GM21619 (cell line): ENCODE measurements around the gene MRPL16.

Source experiments
- ATAC-seq: cut with Tn5 transposase; IDR thresholded peaks from one replicate; pipeline ENCODE4 v1.9.1; 2021; ENCODE audit not compliant: unreplicated experiment

The MRPL16 gene

DNA sequence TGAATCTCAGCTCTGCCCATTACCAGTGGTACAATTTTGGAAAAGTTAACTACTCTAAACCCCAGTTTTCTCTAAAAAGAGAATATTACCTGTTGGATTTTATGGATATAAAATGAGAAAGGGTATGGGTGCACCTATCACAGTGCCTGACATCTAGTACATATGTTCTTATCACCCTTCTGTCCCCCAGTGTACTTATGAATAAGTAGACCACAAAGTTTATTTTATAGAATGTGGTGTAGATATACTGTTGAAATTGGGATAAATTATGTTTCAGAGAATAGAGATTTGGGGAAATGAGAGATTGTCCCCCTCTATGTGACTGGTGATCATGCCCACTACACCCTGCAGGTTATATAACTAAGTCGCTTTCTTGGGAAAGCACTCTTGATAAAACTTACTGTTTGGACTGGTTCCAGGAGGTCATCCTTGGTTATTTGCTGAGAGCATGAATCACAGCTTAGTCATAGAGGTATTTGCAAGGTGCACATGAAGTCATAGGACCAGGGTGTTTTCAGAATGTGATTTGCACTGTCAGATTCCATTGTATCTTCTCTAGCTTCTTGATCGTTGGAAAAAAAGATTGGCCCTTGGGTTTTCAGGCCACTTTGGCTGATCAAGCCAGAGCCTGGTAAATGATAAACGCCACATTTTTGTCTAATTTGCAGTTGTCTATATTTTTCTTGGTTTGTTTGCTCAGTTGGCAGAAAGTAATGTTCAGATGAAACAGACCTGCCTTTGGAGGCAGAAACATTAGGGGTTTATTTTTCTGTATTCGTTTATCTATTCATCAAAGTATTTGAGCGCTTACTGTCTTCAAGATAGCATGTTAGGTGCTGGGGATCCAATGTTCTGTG lies 34.1 kb downstream of the MRPL16 start:
- no peak for ATAC-seq

DNA sequence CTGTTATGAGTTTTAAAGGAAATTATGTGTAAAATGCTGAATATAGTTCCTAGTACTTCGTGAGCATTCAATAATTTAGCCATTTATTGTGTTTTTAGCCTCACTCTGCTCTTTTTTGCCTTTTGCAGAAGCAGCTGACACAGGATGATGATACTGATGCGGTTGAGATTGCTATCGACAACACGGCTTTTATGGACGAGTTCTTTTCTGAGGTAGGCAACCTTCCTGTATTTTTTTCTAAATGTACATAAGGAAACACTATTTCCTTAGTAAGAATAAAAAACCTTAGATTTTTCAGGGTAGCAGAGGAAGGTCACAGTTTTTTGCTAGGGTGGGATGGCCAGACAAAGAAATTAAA lies 37.5 kb downstream of the MRPL16 start:
- no peak for ATAC-seq

DNA sequence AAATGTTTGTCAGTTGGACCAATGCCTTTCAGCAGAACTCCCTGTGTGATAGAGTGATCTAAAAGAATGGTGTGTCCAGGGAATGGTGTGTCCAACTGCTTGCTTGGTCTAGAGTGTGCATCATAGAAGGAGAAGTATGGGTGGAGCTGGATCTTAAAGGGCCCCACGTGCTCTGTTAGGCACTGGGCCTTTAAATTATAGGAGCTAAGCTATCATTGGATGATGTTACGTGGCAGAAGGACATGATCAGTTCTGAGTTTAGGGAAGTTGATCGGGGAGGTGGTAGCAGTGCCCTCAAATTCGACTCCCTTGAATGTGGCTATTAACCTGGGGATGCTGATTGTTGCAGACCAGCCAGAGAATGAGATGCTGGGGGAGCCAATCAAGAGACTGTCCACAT lies 39.0 kb downstream of the MRPL16 start:
- ATAC-seq, result no peak

DNA sequence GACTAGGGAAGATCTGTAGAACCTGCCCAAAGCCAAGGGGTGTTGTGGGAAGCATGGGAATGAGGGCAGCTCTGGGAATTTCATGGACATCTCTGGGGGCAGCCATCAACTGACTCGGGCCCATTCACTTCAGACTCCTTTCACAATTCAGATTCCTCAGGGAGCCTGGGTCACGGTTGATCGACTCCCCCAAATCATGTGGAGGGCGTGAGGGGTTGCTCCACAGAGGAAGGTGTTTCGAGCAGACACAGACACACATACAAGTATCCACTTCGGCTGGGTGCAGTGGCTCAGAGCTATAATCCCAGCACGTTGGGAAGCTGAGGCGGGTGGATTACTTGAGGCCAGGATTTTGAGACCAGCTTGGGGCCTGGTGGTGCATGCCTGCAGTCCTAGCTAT lies 39.7 kb downstream of the MRPL16 start:
- ATAC-seq, result no peak

DNA sequence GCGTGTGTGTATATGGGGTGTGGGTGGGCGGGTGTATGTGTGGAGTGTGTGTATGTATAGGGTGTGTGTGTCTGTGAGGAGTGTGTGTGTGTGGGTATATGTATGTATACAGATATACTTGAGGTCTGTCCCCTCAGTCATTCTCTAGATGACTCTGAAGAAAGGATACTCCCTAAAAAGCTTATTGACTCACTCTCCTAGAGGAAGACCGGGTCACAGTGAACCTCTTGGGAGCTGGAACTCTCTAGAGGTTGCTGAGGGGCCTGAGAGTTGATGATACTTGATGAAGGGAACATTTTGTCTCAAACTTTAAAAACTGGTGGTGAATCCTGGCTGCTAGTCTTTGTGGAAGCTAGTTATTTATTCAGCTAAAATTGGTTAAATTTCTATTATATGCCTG lies 40.3 kb downstream of the MRPL16 start:
- ATAC-seq, result no peak

DNA sequence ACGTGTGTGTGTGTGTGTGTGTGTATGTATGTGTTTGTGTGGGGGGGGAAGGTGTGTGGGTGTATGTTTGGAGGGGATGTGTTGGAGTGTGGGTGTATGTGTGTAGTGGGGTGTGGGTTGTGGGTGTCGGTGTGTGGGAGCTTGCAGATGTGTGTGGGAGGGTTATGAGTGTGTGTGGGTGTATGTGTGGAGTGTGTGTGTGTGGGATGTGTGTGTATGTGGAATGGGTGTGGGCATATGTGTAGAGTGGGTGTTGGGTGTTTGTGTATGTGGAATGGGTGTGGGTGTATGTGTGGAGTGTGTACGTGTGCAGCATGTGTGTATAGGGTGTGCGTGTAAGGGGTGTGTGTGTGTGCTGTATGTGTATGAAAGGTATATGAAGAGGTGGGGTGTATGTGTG lies 40.8 kb downstream of the MRPL16 start:
- no peak for ATAC-seq

DNA sequence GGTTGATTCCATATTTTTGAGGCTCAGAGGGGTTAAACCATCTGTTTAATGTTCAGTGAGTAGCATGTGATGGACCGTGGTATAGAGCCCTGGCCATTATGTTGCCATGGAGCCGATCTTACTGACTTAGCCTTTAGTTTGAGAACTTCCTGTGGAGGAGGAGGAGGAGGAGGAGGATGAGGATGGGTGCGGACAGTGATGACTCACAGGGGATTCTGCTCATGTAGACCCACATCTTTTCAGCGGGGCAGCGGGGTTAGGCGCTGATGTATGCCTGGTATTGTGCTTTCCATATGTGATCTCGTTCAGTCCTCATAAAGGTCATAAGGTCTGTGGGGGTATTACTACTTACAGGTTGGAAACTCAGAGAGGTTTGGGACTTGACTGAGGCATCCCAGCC lies 41.5 kb downstream of the MRPL16 start:
- no peak for ATAC-seq

DNA sequence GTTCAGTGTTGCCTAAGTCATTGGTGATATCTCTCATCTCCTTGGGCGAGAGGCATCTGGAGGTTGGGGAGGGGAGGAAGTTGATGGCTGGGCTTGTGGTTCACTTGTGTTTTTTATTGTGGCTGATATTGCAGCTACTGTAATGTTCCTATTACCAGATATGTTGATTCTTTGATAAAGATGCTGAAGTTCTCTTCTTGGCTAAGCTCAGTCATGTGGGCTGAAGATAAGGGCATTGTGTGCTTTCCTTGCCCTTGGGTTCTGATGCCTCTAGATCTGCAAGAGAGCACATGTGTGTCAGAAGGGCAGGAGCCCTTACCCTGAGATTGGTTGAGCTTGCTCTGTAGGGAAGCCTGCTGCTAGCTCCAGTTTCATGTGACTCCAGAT lies 43.4 kb downstream of the MRPL16 start:
- ATAC-seq, result no peak

DNA sequence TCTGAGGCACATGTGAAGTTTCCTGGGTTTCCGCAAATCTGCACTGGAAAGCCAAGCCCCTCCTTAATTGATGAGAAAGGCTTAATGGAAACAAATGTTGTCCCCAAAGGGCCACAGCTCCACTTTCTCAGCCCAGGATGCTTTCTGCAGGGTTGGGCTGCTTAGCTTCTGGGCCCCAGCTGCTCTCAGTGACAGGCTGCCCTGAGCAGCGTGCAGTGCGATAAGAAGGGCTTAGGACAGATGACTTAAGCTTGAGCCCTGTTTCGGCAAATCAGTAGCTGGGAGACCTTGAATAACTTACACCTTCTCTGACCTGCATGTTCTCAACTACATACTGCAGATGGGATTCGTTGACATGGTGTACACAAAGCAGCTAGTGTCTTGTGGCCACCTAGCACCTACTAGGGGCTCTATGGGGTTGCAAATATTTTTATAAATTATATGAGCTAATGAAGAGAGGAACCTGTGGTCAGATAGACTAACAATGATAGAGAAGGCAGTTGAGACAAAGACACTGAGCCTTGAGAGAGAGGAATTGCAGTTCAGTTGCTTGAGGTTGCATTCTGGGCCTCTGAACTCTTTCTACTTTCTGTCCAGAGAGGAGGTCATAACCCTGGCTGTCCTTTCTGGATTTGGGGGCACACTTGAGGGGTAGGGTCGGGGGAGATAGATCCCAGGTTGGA lies 43.9 kb downstream of the MRPL16 start:
- ATAC-seq, result no peak

DNA sequence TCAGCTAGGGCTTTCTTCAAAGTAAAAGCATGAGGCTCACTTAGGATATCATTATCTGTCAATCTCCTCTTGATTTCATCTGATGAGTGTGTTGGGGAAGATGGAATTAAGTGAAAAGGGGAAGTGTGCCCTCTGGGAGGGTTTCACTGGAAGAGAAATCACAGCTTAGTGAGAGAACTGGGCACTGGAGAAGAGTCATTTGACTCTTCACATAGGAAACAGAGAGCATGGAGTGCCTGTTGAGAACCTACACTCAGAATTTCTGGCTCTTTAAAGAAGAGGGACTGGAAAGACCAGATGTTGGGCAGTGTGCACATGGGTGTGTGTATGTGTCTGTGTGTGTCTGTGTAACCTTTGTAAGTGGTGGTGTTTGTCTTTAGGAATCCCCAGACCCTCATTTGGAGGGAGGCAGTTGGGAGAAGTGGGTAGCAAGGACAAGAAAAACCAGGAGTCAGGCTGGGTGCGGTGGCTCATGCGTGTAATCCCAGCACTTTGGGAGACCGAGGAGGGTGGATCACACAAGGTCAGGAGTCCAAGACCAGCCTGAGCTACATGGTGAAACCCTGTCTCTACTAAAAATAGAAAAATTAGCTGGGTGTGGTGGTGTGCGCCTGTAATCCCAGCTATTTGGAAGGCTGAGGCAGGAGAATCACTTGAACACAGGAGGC lies 45.4 kb downstream of the MRPL16 start:
- no peak for ATAC-seq

DNA sequence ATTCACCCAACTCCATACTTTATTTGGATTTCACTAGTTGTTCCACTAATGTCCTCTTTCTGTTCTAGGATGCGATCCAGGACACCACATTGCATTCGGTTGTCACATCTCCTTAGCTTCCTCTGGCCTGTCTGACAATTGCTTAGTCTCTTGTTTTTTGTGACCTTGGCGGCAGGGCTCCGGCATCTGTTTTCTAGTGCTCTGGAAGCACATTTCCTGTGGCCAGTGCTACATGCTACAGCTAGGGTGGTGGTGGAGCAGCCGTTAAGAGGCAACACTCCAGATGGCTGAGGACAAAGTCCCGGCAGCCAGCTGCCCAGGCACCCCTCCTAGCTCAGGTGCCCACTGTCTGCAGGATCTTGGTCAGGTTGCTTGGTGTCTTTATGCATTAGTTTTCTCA lies 48.6 kb downstream of the MRPL16 start:
- ATAC-seq, result no peak

DNA sequence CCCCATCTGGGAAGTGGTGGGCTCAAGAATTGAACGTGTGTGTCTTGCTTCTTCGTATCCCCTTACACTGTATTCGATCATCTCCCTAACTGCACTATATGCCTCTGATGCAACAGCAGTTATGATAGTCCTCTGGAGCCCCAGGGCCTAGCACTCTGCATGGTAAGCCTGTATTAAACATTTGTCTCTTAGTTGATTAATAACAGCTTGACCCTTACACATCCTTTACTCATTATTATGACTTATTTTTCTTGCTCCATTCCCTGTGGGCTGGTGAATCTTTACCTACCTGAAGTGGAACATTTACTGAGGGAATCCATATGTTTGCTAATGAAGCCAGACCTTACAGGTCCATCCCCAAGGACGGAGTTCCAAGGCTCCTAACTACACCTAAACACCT lies 49.8 kb downstream of the MRPL16 start:
- ATAC-seq, result no peak

DNA sequence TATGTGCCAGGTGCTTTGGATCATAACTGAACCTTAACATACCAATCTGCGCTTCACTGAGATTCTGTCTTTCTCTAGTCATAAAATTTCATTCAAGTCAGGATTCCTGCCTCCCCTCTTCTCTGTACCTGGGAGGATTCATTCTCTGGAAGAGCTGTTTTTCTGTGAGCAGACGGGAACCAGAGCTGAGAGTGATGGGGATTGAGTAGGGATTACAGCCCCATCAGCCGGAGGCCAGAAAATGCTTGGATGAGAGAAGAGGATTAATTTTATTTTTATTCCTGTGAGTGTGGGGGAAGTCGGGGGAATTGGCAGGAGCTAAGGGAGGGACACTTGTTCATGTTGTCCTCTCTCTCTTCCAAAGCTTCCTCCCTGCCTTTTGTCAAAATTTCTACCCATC lies 50.7 kb downstream of the MRPL16 start:
- no peak for ATAC-seq

DNA sequence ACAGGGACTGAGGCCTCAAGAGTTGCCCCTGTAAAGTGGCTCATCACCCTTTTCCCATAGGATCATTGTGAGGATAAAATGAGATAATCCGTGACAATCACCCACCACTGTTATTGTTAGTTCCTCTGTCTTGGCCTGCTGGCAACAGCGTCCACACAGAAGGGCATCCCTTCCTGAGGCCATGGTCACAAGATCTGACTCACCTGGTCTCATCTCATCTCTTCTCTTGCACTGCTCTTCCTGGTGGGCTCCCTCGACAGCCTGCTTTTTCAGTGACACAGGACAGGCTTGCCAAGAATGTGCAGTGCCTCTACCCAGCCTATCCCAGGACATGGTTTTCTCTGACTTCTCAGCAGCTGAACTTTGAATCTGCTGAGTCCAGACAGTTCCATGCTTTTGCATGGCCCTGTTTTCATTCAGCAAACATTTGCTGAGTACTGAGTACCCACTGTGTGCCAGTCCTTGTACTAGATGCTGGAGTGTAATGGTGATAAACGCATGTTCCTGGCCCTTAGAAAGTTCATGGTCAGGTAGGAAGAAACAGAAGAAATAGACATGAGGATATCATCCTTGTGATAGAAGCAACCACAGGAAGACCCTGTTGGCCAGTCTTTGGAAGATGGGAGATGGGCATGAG lies 52.1 kb downstream of the MRPL16 start:
- no peak for ATAC-seq

DNA sequence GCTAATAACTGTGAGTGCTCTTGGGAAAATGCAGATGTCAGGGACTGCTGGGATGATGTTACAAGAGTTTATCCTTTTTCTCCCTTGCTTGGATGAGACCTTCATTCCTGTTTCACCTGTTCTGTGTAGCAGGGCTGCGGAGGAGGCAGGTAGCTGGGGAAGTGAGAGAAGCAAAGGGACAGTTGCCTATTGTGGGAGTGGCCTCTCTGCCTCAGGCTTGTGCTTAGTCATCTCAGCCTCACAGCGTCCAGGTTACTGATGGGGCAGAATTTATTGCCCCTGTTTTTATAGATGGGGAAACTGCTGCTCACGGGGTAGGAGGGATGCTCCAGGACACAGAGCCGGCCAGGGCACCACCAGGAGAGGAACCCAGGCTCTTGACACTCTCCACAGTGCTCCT lies 53.7 kb downstream of the MRPL16 start:
- peak; percentile 30 for ATAC-seq

DNA sequence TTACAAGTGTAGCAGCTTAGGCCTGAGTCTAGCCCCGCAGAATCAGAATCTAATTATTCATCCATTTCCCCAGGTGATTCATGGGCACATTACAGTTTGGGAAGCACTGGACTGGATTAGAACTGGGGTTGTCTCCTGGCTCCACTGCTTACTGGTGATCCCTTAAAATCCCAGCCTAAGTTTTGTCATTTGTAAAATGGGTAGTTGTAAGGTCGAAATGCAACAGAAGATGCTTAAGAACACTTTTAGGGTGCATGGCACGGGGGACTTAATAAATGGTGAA lies 54.1 kb downstream of the MRPL16 start:
- ATAC-seq, result no peak
